Thyroid gland (tissue), 4 donors: ENCODE measurements around the gene APBA3. TPM values are rescaled to one million over a fixed set of nuclear protein-coding genes. Genes with fewer than 3 reads are reported as not detected.

Source experiments
- DNase-seq, 2 donors: peaks; one replicate each; pipeline ENCODE4 v3.0.0-alpha.2; 2019
- H3K27ac ChIP-seq, 3 donors: fragments of 200-600 bp; sonication (generic); 1 replicate in 2 of 3; 2 replicates in 1 of 3; pipeline ENCODE4 v1.5.1; 2016 to 2019; ENCODE audit warnings: mild to moderate bottlenecking in 1 of 3, moderate library complexity in 1 of 3
- H3K27me3 ChIP-seq: fragments of 200-600 bp; sonication (generic); one replicate; pipeline ENCODE4 v1.5.1; 2019
- H3K36me3 ChIP-seq, 2 donors: fragments of 200-600 bp; sonication (generic); one replicate each; pipeline ENCODE4 v1.5.1; 2016 to 2019
- H3K4me1 ChIP-seq, 2 donors: fragments of 200-600 bp; sonication (generic); one replicate each; pipeline ENCODE4 v1.5.1; 2017 to 2019
- H3K4me3 ChIP-seq, 3 donors: fragments of 200-600 bp; sonication (generic); replicated peaks in 1 of 3; 1 replicate in 2 of 3; 2 replicates in 1 of 3; pipeline ENCODE4 v1.5.1; 2016; ENCODE audit warnings: mild to moderate bottlenecking in 1 of 3
- H3K9me3 ChIP-seq: fragments of 200-600 bp; sonication (generic); one replicate; pipeline ENCODE4 v1.5.1; 2017
- POLR2A ChIP-seq, 2 donors: fragments of 450-650 bp; IDR thresholded peaks; one replicate each; pipeline ENCODE4 v1.6.1; 2017; ENCODE audit warnings: antibody characterized with exemption in 2 of 2, mild to moderate bottlenecking in 2 of 2, moderate library complexity in 1 of 2
- WGBS, 2 donors: methylation state at CpG; one replicate each; pipeline ENCODE4 v1.1.5; 2017; 5-methylcytosine and 5-hydroxymethylcytosine counted together
- intact Hi-C: fragments of 100-400 bp; cut with DNase I; formaldehyde crosslinking; loops from one replicate; pipeline ENCODE4 v1.15.1; 2023
- total RNA-seq, 4 donors: library from RNA; depleted of rRNA; stranded (reverse); fragments of >200 nt; gene quantifications; one replicate each; pipeline ENCODE4 v1.2.3, GENCODE V29; 2016
- TF ChIP-seq, protein P1 (sequence below), 6 experiments: fragments of 200-600 bp in 3 of 6; fragments of 450-650 bp in 3 of 6; sonication (generic) in 3 of 6; IDR thresholded peaks; one replicate each; pipeline ENCODE4 v1.5.1; 2016 to 2019; ENCODE audit warnings: antibody characterized with exemption in 6 of 6, mild to moderate bottlenecking in 2 of 6, inconsistent platforms in 1 of 6, moderate library complexity in 1 of 6

The APBA3 gene
- total RNA-seq, 4 donors from 2014 or later = 33.6 to 42.9 (median 38.1) TPM

DNA sequence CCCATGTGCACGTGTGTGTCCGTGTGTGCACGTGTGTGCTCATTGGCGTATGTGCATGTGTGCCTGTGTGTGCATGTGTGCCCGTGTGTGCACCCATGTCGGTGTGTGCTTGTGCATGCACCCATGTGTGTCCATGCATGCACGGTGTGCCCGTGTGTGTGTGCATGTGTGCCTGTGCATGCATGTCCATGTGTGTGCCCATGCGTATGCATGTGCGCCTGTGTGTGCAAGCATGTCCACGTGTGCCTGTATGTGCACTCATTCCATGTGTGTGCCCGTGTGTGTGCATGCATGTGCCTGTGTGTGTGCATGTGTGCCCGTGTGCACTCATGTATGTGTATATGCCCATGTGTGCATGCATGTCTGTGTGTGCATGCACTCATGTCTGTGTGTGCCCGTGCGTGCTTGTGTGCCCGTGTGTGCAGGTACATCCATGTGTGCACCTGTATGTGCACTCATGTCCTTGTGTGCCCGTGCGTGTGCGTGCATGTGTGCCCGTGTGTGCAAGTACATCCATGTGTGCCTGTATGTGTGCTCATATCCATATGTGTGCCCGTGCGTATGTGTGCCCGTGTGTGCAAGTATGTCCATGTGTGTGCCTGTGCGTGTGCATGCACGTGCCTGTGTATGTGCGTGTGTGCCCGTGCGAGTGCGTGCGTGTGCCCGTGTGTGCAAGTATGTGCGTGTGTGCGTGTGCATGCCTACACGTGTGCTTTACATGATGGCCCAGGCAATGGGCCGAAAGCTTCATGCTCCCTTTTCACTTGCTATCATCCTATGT, 46.3 kb upstream of the APBA3 start:
- H3K27me3 ChIP-seq = no peaks in the 10 kb centered on the region
- peak overlapping the region in 2 of 3 donors; percentile 57 to 85 for H3K27ac ChIP-seq
- no peak for DNase-seq
- H3K4me3 ChIP-seq = no peak overlapping the region
- 94 to 95% methylated on average over 18 to 24 of the region's 35 CpGs for WGBS, 2 donors
- no peaks in the 10 kb centered on the region for H3K36me3 ChIP-seq
- peaks cover 0 to 16% of the 10 kb centered on the region in 2 donors for H3K4me1 ChIP-seq
- TF ChIP-seq POLR2A (IDR thresholded peaks at IDR 0.05) = no peak
- TF ChIP-seq, protein P1, sequence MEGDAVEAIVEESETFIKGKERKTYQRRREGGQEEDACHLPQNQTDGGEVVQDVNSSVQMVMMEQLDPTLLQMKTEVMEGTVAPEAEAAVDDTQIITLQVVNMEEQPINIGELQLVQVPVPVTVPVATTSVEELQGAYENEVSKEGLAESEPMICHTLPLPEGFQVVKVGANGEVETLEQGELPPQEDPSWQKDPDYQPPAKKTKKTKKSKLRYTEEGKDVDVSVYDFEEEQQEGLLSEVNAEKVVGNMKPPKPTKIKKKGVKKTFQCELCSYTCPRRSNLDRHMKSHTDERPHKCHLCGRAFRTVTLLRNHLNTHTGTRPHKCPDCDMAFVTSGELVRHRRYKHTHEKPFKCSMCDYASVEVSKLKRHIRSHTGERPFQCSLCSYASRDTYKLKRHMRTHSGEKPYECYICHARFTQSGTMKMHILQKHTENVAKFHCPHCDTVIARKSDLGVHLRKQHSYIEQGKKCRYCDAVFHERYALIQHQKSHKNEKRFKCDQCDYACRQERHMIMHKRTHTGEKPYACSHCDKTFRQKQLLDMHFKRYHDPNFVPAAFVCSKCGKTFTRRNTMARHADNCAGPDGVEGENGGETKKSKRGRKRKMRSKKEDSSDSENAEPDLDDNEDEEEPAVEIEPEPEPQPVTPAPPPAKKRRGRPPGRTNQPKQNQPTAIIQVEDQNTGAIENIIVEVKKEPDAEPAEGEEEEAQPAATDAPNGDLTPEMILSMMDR (IDR thresholded peaks at IDR 0.05) = no peak
- no peaks in the 10 kb centered on the region for H3K9me3 ChIP-seq
- intact Hi-C loops = no loop called here

DNA sequence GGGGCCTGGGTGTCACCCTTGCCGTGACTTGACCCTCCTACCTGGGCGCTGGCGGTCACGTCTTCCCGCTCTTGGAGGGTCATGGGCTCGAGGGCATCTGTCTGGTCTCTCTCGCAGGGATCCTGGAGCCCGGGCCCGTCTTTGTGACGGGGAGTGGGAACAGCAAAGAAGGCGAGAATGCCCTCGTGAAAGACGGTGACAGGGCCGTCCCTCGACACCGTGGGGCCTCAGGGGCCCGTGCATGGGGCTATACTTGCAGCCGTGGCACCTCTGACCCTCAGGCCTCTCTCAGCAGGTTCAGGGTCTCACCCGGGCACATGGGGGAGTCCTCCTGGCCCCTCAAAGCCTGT, 45.6 kb upstream of the APBA3 start:
- Histone ChIP-seq H3K9me3 (no peaks in the 10 kb centered on the region), H3K36me3 (no peaks in the 10 kb centered on the region), H3K27ac (no peak overlapping the region), H3K4me3 (no peak overlapping the region), H3K4me1 (peaks cover 0 to 15% of the 10 kb centered on the region in 2 donors), H3K27me3 (no peaks in the 10 kb centered on the region)
- 78 to 91% methylated on average over 16 to 18 of the region's 19 CpGs for WGBS, 2 donors
- intact Hi-C loops = no loop called here
- DNase-seq = no peak
- TF ChIP-seq, protein P1 (IDR thresholded peaks at IDR 0.05) = no peak
- no peak for TF ChIP-seq POLR2A (IDR thresholded peaks at IDR 0.05)

DNA sequence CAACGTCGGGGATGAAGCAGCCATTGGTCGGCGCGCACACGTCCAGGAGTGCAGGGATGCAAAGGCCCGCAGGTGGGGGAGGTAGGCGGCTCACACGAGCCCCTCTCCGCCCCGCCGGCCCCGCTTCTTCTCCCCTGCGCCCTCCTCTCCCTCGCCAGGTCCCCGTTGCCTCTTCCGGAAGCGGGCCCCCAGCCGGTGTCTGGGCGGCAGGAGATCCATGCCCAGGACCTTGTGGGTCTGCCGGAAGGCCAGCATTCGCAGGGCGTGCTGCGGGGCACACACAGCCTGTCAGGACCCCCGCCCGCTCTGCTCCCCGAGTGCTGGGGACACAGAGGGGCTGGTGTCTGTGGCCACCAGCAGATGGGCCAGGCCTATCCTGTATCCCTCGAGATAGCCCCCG, 44.4 kb upstream of the APBA3 start:
- WGBS, 2 donors = 91 to 93% methylated on average over 27 to 29 of the region's 29 CpGs
- H3K27me3 ChIP-seq = peaks cover 3% of the 10 kb centered on the region
- H3K4me3 ChIP-seq = no peak overlapping the region
- no peak for TF ChIP-seq POLR2A (IDR thresholded peaks at IDR 0.05)
- TF ChIP-seq, protein P1 (IDR thresholded peaks at IDR 0.05) = no peak
- no peaks in the 10 kb centered on the region for H3K9me3 ChIP-seq
- peaks cover 0 to 26% of the 10 kb centered on the region in 2 donors for H3K4me1 ChIP-seq
- H3K36me3 ChIP-seq = no peaks in the 10 kb centered on the region
- intact Hi-C loops = no loop called here
- H3K27ac ChIP-seq = no peak overlapping the region
- no peak for DNase-seq

DNA sequence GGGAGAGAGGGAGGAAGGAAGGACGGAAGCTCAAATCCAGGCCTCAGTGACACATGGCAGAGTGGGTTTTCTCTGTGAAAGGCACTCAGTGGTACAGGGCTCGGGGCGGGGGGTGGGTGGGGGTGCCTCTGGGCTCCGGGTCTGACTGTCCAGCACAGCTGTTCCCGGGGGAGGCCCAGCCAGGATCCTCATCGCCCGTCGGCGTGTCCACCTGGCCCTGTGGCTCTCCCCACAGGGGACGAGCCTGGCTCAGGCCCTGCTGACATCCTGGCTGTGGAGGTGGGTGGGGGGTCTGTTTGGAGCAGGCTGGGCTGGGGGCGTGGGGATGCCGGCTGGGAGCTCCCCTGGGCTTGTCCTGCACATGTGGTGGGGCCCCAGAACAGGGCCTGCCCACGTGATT, 42.9 kb upstream of the APBA3 start:
- Histone ChIP-seq H3K9me3 (no peaks in the 10 kb centered on the region), H3K36me3 (no peaks in the 10 kb centered on the region), H3K27ac (no peak overlapping the region), H3K4me1 (peaks cover 0 to 26% of the 10 kb centered on the region in 2 donors), H3K27me3 (peaks cover 9% of the 10 kb centered on the region), H3K4me3 (no peak overlapping the region)
- WGBS, 2 donors = 76% methylated on average over 4 to 11 of the region's 13 CpGs
- TF ChIP-seq POLR2A (IDR thresholded peaks at IDR 0.05) = no peak
- TF ChIP-seq, protein P1 (IDR thresholded peaks at IDR 0.05) = no peak
- no peak for DNase-seq
- intact Hi-C loops = no loop called here

DNA sequence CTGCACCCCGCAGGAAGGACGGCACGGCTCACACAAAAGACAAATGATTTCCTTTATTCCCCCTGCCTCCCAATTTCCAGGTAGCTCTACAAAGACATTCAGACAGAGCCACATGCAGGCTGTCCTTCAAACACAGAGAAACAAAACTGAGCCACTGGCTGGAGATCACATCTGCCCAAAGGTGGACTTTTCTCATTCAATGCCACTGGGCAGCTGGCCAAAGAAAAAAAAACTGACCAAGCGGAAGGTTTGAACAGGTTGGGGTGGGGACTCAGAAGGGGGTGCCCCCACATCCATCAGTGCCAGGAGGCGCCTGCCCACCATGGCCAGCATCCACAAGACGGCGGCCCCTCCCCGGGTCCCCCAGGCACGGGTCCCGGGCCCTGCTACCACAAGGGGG, 42.5 kb upstream of the APBA3 start:
- Histone ChIP-seq H3K36me3 (no peaks in the 10 kb centered on the region), H3K4me1 (peaks cover 0 to 25% of the 10 kb centered on the region in 2 donors), H3K27me3 (peaks cover 9% of the 10 kb centered on the region), H3K9me3 (no peaks in the 10 kb centered on the region), H3K27ac (no peak overlapping the region), H3K4me3 (no peak overlapping the region)
- TF ChIP-seq, protein P1 (IDR thresholded peaks at IDR 0.05) = no peak
- WGBS, 2 donors = 62 to 70% methylated on average over 10 of the region's 10 CpGs
- DNase-seq = no peak
- intact Hi-C loops = no loop called here
